ENCODE results near the gene KIAA0319L.

DNA sequence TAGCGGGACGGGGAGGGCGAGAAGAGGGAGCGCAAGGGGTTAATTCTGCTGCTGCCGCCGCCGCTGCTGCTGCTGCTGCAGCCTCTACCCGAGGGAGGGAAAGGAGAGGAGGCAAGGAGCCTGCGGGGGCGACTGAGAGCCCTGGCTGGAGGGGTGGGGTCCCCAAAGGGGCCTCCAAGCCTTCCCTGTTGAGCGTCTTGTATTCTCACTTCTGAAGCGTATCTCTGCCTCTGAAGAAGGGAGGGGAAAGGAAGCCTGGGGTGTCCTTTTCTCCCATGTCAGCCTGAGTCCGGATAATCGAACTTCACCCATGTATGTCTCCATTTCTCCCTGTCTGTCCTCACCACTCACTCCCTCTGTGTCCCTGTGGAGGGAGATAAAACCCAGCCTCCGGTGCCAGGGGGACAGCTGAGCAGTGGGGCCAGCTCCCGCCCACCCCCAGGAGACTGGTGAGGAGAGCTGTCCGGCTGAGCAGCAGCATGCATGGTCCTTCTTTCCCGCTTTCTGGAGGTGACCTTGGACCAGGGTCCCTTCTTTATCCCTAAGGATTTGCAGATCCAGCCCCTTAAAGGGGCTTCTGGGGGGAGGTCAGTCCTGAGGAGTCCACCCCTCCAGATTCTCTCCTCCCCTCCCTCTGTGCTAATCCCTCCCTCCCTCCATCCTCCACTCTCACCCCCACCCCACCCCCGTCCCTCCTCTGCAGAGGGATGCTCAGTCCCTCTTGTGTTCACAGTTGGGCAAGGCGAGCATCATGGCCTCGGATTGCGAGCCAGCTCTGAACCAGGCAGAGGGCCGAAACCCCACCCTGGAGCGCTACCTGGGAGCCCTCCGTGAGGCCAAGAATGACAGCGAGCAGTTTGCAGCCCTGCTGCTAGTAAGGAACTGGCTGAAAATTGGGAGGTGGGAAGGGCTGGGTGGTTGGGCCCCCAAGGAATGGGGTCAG lies 1.4 kb upstream of the KIAA0319L start:
- TF ChIP-seq POLR2A (IDR thresholded peaks at IDR 0.05), result no peak
- TF ChIP-seq, protein P1, sequence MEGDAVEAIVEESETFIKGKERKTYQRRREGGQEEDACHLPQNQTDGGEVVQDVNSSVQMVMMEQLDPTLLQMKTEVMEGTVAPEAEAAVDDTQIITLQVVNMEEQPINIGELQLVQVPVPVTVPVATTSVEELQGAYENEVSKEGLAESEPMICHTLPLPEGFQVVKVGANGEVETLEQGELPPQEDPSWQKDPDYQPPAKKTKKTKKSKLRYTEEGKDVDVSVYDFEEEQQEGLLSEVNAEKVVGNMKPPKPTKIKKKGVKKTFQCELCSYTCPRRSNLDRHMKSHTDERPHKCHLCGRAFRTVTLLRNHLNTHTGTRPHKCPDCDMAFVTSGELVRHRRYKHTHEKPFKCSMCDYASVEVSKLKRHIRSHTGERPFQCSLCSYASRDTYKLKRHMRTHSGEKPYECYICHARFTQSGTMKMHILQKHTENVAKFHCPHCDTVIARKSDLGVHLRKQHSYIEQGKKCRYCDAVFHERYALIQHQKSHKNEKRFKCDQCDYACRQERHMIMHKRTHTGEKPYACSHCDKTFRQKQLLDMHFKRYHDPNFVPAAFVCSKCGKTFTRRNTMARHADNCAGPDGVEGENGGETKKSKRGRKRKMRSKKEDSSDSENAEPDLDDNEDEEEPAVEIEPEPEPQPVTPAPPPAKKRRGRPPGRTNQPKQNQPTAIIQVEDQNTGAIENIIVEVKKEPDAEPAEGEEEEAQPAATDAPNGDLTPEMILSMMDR (IDR thresholded peaks at IDR 0.05), result no peak
